HepG2 (cell line): ENCODE data around the gene SSBP4. TPM values are rescaled to one million over a fixed set of nuclear protein-coding genes. Genes with fewer than 3 reads are reported as not detected.
A peak's percentile ranks its signal among the peaks of the same experiment; 100 is the strongest.

ENCODE experiments used
- ERF ChIP-seq: IDR thresholded peaks from 2 replicates; pipeline ENCODE4 v1.6.1; 2018; ENCODE audit warnings: missing biosample characterization, missing genetic modification reagents
- GTF3A ChIP-seq: sonication (generic); formaldehyde crosslinking; conservative IDR thresholded peaks from 2 replicates; pipeline ENCODE4 v1.4.0; 2020; ENCODE audit warnings: mild to moderate bottlenecking, missing genetic modification reagents
- KMT2A ChIP-seq: sonication (generic); formaldehyde crosslinking; IDR thresholded peaks from 2 replicates; pipeline ENCODE4 v1.4.0; 2020; ENCODE audit warnings: missing genetic modification reagents
- POGK ChIP-seq: sonication (generic); formaldehyde crosslinking; conservative IDR thresholded peaks from 2 replicates; pipeline ENCODE4 v1.8.0; 2022; ENCODE audit warnings: mild to moderate bottlenecking, moderate library complexity, missing genetic modification reagents
- PRDM15 ChIP-seq: sonication (generic); formaldehyde crosslinking; IDR thresholded peaks from 2 replicates; pipeline ENCODE4 v1.4.0; 2020; ENCODE audit warnings: missing genetic modification reagents
- SIX4 ChIP-seq: sonication (generic); formaldehyde crosslinking; IDR thresholded peaks from 2 replicates; pipeline ENCODE4 v1.4.0; 2020; ENCODE audit warnings: missing genetic modification reagents
- SMARCE1 ChIP-seq: fragments of 450-650 bp; IDR thresholded peaks from 2 replicates; pipeline ENCODE4 v1.6.1; 2017; ENCODE audit warnings: borderline replicate concordance
- TRIM22 ChIP-seq: fragments of 450-650 bp; IDR thresholded peaks from 2 replicates; pipeline ENCODE4 v1.6.1; 2017
- ZMYM2 ChIP-seq: sonication (generic); formaldehyde crosslinking; IDR thresholded peaks from 2 replicates; pipeline ENCODE4 v1.8.0; 2022; ENCODE audit warnings: mild to moderate bottlenecking, missing genetic modification reagents
- ZNF354B ChIP-seq: sonication (generic); formaldehyde crosslinking; IDR thresholded peaks from 2 replicates; pipeline ENCODE4 v1.8.0; 2022; ENCODE audit warnings: mild to moderate bottlenecking, missing genetic modification reagents
- ZNF44 ChIP-seq: sonication (generic); formaldehyde crosslinking; IDR thresholded peaks from 2 replicates; pipeline ENCODE4 v1.5.1; 2020; ENCODE audit warnings: mild to moderate bottlenecking, missing genetic modification reagents
- ZNF547 ChIP-seq: sonication (generic); formaldehyde crosslinking; IDR thresholded peaks from 2 replicates; pipeline ENCODE4 v1.5.1; 2020; ENCODE audit warnings: mild to moderate bottlenecking, missing genetic modification reagents
- ZNF644 ChIP-seq: IDR thresholded peaks from 2 replicates; pipeline ENCODE4 v1.6.1; 2016; ENCODE audit warnings: low read depth
- ZNF879 ChIP-seq: sonication (generic); formaldehyde crosslinking; IDR thresholded peaks from 2 replicates; pipeline ENCODE4 v1.8.1; 2023; ENCODE audit warnings: missing genetic modification reagents
- polyA plus RNA-seq, 8 experiments: library from polyadenylated mRNA; depleted of rRNA in 3 of 8; stranded (reverse) in 7 of 8; unstranded in 1 of 8; fragments of >200 nt; fragmentation: Illumina TruSeq in 4 of 8; extraction: Trizol in 4 of 8; gene quantifications; 2 replicates each; pipeline versions ENCODE4 v1.2.1 to v1.2.3, GENCODE V29; 2011 to 2016; ENCODE audit warnings: low read depth in 4 of 8, missing spikeins in 1 of 8, mixed read lengths in 1 of 8; ENCODE audit not compliant: insufficient read depth in 1 of 8
- total RNA-seq, 5 experiments: library from RNA; depleted of rRNA; stranded (reverse); fragments of >200 nt; fragmentation: Illumina TruSeq; extraction: Trizol; gene quantifications; 2 replicates each; pipeline ENCODE4 v1.2.3, GENCODE V29; 2016; ENCODE audit warnings: low read depth in 1 of 5
- TF ChIP-seq, protein P1 (sequence below): IDR thresholded peaks from 2 replicates; pipeline ENCODE4 v1.6.1; 2018; ENCODE audit warnings: missing genetic modification reagents

Gene SSBP4
- total and polyA plus RNA-seq, 2 of the 13 experiments (the other 11 are each of a cell fraction or from before 2014, with no cell fraction given), result 20.8 to 39.5 TPM

DNA sequence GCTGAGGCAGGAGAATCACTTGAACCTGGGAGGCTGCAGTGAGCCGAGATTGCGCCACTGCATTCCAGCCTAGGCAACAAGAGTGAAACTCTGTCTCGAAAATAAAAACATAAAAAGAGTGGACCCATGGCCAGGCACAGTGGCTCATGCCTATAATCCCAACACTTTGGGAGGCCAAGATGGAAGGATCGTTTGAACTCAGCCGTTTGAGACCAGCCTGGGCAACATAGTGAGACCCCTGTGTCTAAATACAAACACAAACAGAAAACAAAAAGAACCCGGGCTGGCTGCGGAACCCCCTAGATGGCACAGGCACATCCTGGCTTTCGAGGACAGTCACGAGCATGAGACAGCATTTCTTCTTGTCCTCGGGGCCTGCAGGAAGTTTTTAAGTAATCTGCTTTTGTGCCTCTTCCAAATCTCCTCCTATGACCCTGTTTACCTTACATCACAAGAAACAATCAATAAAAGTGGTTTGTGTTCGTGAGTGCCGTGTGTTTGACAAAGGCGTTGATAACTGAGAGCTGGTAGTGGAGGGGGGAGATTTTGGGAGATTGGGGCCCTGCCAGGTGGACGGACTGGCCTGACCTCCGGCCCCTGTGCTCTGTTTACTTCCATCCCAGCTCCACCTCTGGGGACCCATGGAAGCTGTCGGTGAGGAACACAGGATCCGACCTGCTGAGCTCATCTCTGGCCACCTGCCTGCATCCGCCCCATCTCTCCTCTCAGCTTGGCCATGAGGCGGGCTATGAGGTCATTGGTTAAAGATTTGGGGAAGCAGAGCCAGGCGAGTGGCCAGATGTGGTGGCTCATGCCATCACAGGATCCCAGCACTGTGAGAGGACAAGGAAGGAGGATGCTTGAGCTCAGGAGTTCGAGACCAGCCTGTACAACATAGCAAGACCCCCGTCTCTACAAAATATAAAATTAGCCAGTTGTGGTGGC is 39.1 kb upstream of the SSBP4 start (continued):
- TF ChIP-seq SMARCE1 (no peak), ZNF547 (CRISPR knock-in tag) (peak; percentile 48; the same call in 1 of the 2 replicates), ERF (CRISPR knock-in tag) (peak; percentile 95), KMT2A (CRISPR knock-in tag) (peak; percentile 39; the same call in 1 of the 2 replicates), ZNF879 (peak; percentile 41; the same call in 1 of the 2 replicates), PRDM15 (CRISPR knock-in tag) (no peak), ZNF644 (CRISPR knock-in tag) (no peak), ZMYM2 (CRISPR knock-in tag) (no peak), SIX4 (CRISPR knock-in tag) (peak; percentile 89; the same call in 1 of the 2 replicates), GTF3A (0 out of 2 replicates have a peak, but pooled peaks have one; percentile 26), POGK (CRISPR knock-in tag) (peak; percentile 81; the same call in 1 of the 2 replicates), TRIM22 (no peak), ZNF44 (CRISPR knock-in tag) (no peak; the same call in 1 of the 2 replicates), ZNF354B (0 out of 2 replicates have a peak, but pooled peaks have one; percentile 24)
- TF ChIP-seq, protein P1, sequence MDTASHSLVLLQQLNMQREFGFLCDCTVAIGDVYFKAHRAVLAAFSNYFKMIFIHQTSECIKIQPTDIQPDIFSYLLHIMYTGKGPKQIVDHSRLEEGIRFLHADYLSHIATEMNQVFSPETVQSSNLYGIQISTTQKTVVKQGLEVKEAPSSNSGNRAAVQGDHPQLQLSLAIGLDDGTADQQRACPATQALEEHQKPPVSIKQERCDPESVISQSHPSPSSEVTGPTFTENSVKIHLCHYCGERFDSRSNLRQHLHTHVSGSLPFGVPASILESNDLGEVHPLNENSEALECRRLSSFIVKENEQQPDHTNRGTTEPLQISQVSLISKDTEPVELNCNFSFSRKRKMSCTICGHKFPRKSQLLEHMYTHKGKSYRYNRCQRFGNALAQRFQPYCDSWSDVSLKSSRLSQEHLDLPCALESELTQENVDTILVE (CRISPR knock-in tag), result peak; percentile 95
